Spleen (tissue), 11 donors: ENCODE results near the gene RAPGEF3. TPM values are rescaled to one million over a fixed set of nuclear protein-coding genes. Genes with fewer than 3 reads are reported as not detected.

ENCODE experiments used
- DNase-seq: peaks from one replicate; pipeline ENCODE4 v3.0.0-alpha.2; 2020
- H3K27ac ChIP-seq, 8 donors: fragments of 200-600 bp; sonication (generic) in 7 of 8; 1 replicate in 4 of 8; 2 replicates in 4 of 8; pipeline versions ENCODE4 v1.5.0 to v1.8.0; 2016 to 2021; ENCODE audit warnings: inconsistent platforms in 4 of 8, mild to moderate bottlenecking in 4 of 8, moderate library complexity in 1 of 8
- H3K27me3 ChIP-seq, 7 donors: fragments of 200-600 bp; sonication (generic) in 6 of 7; replicated peaks in 1 of 7; 1 replicate in 4 of 7; 2 replicates in 3 of 7; pipeline versions ENCODE4 v1.5.0 to v1.8.0; 2016 to 2021; ENCODE audit warnings: inconsistent platforms in 3 of 7, mild to moderate bottlenecking in 1 of 7
- H3K36me3 ChIP-seq, 6 donors: fragments of 200-600 bp; sonication (generic) in 5 of 6; 1 replicate in 4 of 6; 2 replicates in 2 of 6; pipeline versions ENCODE4 v1.5.0 to v1.8.0; 2016 to 2021; ENCODE audit warnings: inconsistent platforms in 2 of 6
- H3K4me1 ChIP-seq, 6 donors: fragments of 200-600 bp; sonication (generic) in 5 of 6; 1 replicate in 3 of 6; 2 replicates in 3 of 6; pipeline versions ENCODE4 v1.5.0 to v1.8.0; 2016 to 2021; ENCODE audit warnings: inconsistent platforms in 3 of 6
- H3K4me3 ChIP-seq, 8 donors: fragments of 200-600 bp; sonication (generic) in 7 of 8; 1 replicate in 4 of 8; 2 replicates in 4 of 8; pipeline versions ENCODE4 v1.5.0 to v1.8.0; 2016 to 2021; ENCODE audit warnings: inconsistent platforms in 4 of 8, mild to moderate bottlenecking in 4 of 8, moderate library complexity in 2 of 8
- H3K9me3 ChIP-seq, 8 donors: fragments of 200-600 bp; sonication (generic) in 7 of 8; 1 replicate in 4 of 8; 2 replicates in 4 of 8; pipeline versions ENCODE4 v1.5.0 to v1.8.0; 2016 to 2021; ENCODE audit warnings: inconsistent platforms in 4 of 8
- CTCF ChIP-seq, 11 experiments: fragments of 200-600 bp in 7 of 11; fragments of 450-650 bp in 4 of 11; sonication (generic) in 4 of 11; IDR thresholded peaks in 8 of 11; conservative IDR thresholded peaks in 3 of 11; 1 replicate in 7 of 11; 2 replicates in 4 of 11; pipeline versions ENCODE4 v1.4.0 to v1.8.0; 2016 to 2021; ENCODE audit warnings: antibody characterized with exemption in 11 of 11, inconsistent platforms in 4 of 11, mild to moderate bottlenecking in 1 of 11
- POLR2A ChIP-seq, 3 donors: fragments of 450-650 bp; IDR thresholded peaks; one replicate each; pipeline ENCODE4 v1.5.1; 2017; ENCODE audit warnings: antibody characterized with exemption in 3 of 3, mild to moderate bottlenecking in 1 of 3
- POLR2AphosphoS5 ChIP-seq, 3 donors: sonication (generic); formaldehyde crosslinking; IDR thresholded peaks; one replicate each; pipeline ENCODE4 v1.5.1; 2017; ENCODE audit warnings: antibody characterized with exemption in 3 of 3
- WGBS, 5 donors: extraction: QIAGEN DNeasy Blood & Tissue Kit in 3 of 5; methylation state at CpG; one replicate each; pipeline versions ENCODE4 v1.1.5 to v1.1.7; 2013 to 2018; 5-methylcytosine and 5-hydroxymethylcytosine counted together
- intact Hi-C: fragments of 100-400 bp; cut with DNase I; formaldehyde crosslinking; loops from one replicate; pipeline ENCODE4 v1.15.0; 2023; ENCODE audit warnings: low total_unique reads
- polyA plus RNA-seq, 3 donors: library from polyadenylated mRNA; stranded (reverse); fragments of 200-250 nt; gene quantifications; one replicate each; pipeline ENCODE4 v1.2.1, GENCODE V29; 2013
- total RNA-seq, 7 donors: library from RNA; depleted of rRNA in 3 of 7; stranded (reverse); fragments of >200 nt in 3 of 7; fragmentation: NEBNext Ultra II Directional in 4 of 7; extraction: Animal tissue kit (Norgen Biotek cat#: 25700) in 4 of 7; gene quantifications; one replicate each; pipeline versions ENCODE4 v1.1.0 to v1.2.1, GENCODE V29; 2016 to 2021
- donor health status: healthy with polysubstance abuse.
- donor health status: DM: no; HTN: no; CAD: no; lungs with moderate emphysema.
- donor health status: DM: no; HTN: no; CAD: no.
- donor health status: Bipolar disorder and iron deficiency.
- donor health status: healthy.
- donor health status: DM: no; HTN: no; CAD: no.
- donor health status: DM: yes; HTN: yes; CAD: no.

Gene RAPGEF3
- total and polyA plus RNA-seq, 10 donors: 21.4 to 116 (median 58.7) TPM

GRCh38 chr12:47689215-47689614 is 69.5 kb downstream of the RAPGEF3 start:
- WGBS, 5 donors: 96 to 98% (median 97%) methylated on average over 2 of the region's 2 CpGs
- no peak for TF ChIP-seq CTCF (IDR thresholded peaks at IDR 0.05 in 8 of 11, conservative IDR thresholded peaks at IDR 0.05 in 3 of 11)
- Histone ChIP-seq H3K9me3 (no peaks in the 10 kb centered on the region), H3K27me3 (no peaks in the 10 kb centered on the region), H3K4me1 (no peaks in the 10 kb centered on the region), H3K36me3 (peaks cover 0 to 98% (median 32%) of the 10 kb centered on the region in 6 donors), H3K4me3 (no peak overlapping the region), H3K27ac (no peak overlapping the region)
- intact Hi-C loops: loop anchor here (5.0 kb wide), 1 partner anchor 657 kb away; no protein-coding TSS in a partner anchor
- no peak for DNase-seq

- Histone ChIP-seq H3K27ac (no peak overlapping the region), H3K9me3 (no peaks in the 10 kb centered on the region), H3K4me3 (no peak overlapping the region), H3K4me1 (no peaks in the 10 kb centered on the region), H3K27me3 (no peaks in the 10 kb centered on the region), H3K36me3 (peaks cover 0 to 97% (median 27%) of the 10 kb centered on the region in 6 donors)
- intact Hi-C loops: loop anchor here (5.0 kb wide), 1 partner anchor 655 kb away; no protein-coding TSS in a partner anchor
- no peak for DNase-seq
- WGBS, 5 donors: 65 to 96% (median 96%) methylated on average over 3 of the region's 3 CpGs
- no peak for TF ChIP-seq POLR2A (IDR thresholded peaks at IDR 0.05)
- no peak for TF ChIP-seq CTCF (IDR thresholded peaks at IDR 0.05 in 8 of 11, conservative IDR thresholded peaks at IDR 0.05 in 3 of 11)
- no peak for TF ChIP-seq POLR2AphosphoS5 (IDR thresholded peaks at IDR 0.05)
Observed at GRCh38 chr12:47687636-47688035, 71.0 kb downstream of the RAPGEF3 start.

GRCh38 chr12:47686645-47687240 is 71.9 kb downstream of the RAPGEF3 start:
- TF ChIP-seq CTCF (IDR thresholded peaks at IDR 0.05 in 8 of 11, conservative IDR thresholded peaks at IDR 0.05 in 3 of 11) (peak; percentile 17 to 65 (median 44)), POLR2AphosphoS5 (IDR thresholded peaks at IDR 0.05) (no peak)
- intact Hi-C loops: loop anchor here (5.0 kb wide), 1 partner anchor 654 kb away; no protein-coding TSS in a partner anchor
- H3K4me3 ChIP-seq: no peak overlapping the region
- H3K4me1 ChIP-seq: no peaks in the 10 kb centered on the region
- WGBS, 5 donors: 73 to 81% (median 76%) methylated on average over 4 of the region's 4 CpGs
- H3K9me3 ChIP-seq: no peaks in the 10 kb centered on the region
- DNase-seq: no peak
- H3K36me3 ChIP-seq: peaks cover 0 to 97% (median 25%) of the 10 kb centered on the region in 6 donors
- no peak overlapping the region for H3K27ac ChIP-seq
- no peaks in the 10 kb centered on the region for H3K27me3 ChIP-seq

Other genes with a start within 250 kb of the RAPGEF3 start
- 10 to 100 TPM; 15.8 to 35.5 (median 27.1) TPM for gene RPAP3, start 52.9 kb downstream of the RAPGEF3 start, total RNA-seq
- gene RPAP3, start 52.9 kb downstream of the RAPGEF3 start, polyA plus RNA-seq: 10 to 100 TPM; 12.2 to 15.2 (median 14.4) TPM
- gene ENDOU, start 33.4 kb downstream of the RAPGEF3 start, total RNA-seq: under 1 TPM in 3 of 7 donors, not detected in 4; 0.32 to 0.92 (median 0.70) TPM
- gene ENDOU, start 33.4 kb downstream of the RAPGEF3 start, polyA plus RNA-seq: under 1 TPM; 0.05 to 0.16 (median 0.13) TPM
- 10 to 100 TPM; 20.2 to 66.4 (median 42.3) TPM for gene SLC48A1, start 14.4 kb upstream of the RAPGEF3 start, total RNA-seq
- gene SLC48A1, start 14.4 kb upstream of the RAPGEF3 start, polyA plus RNA-seq: 10 to 100 TPM in 1 of 3 donors, 1 to 10 TPM in 2; 8.4 to 24.1 (median 9.5) TPM
- 100 to 1,000 TPM in 5 of 7 donors, 10 to 100 TPM in 2; 74.9 to 158 (median 132) TPM for gene HDAC7, start 61.0 kb upstream of the RAPGEF3 start, total RNA-seq
- 10 to 100 TPM; 39.6 to 76.7 (median 52.2) TPM for gene HDAC7, start 61.0 kb upstream of the RAPGEF3 start, polyA plus RNA-seq
- gene VDR, start 146.1 kb upstream of the RAPGEF3 start, total RNA-seq: 10 to 100 TPM in 1 of 7 donors, 1 to 10 TPM in 6; 5.5 to 10.5 (median 6.4) TPM
- under 1 TPM; 0.70 to 0.89 (median 0.83) TPM for gene VDR, start 146.1 kb upstream of the RAPGEF3 start, polyA plus RNA-seq
- 100 to 1,000 TPM in 4 of 7 donors, 10 to 100 TPM in 3; 37.6 to 124 (median 109) TPM for gene TMEM106C, start 204.7 kb upstream of the RAPGEF3 start, total RNA-seq
- gene TMEM106C, start 204.7 kb upstream of the RAPGEF3 start, polyA plus RNA-seq: 10 to 100 TPM; 30.1 to 49.1 (median 40.2) TPM
- gene COL2A1, start 245.6 kb upstream of the RAPGEF3 start, total RNA-seq: under 1 TPM in 3 of 7 donors, not detected in 4; 0.37 to 0.49 (median 0.47) TPM
- not detected for gene COL2A1, start 245.6 kb upstream of the RAPGEF3 start, polyA plus RNA-seq